NCI-H2081 (cell line): ENCODE data around the gene SEMA3B.
A peak's percentile ranks its signal among the peaks of the same experiment; 100 is the strongest.
"Not testable (repeated sequence)": the region's sequence is repeated elsewhere in the genome, so short reads cannot be mapped to it uniquely, and the experiment has no call there.

Experiments
- DNase-seq, 2 experiments: peaks; one replicate each; lab custom pipeline; 2025; lab: John Stamatoyannopoulos, UW

SEMA3B gene

GRCh38 chr3:50258979-50259378 is 10.0 kb upstream of the SEMA3B start:
- DNase-seq: no peak

GRCh38 chr3:50259432-50260026 is 9.4 kb upstream of the SEMA3B start:
- DNase-seq: no peak

GRCh38 chr3:50260027-50260941 is 8.7 kb upstream of the SEMA3B start:
- DNase-seq: peak; percentile 75 to 77

- no peak for DNase-seq
These were observed 8.0 kb upstream of the SEMA3B start for GRCh38 chr3:50260942-50261441.

- DNase-seq: no peak
These were observed 7.4 kb upstream of the SEMA3B start for GRCh38 chr3:50261505-50261904.

- DNase-seq: not testable (repeated sequence)
These were observed 6.7 kb upstream of the SEMA3B start for GRCh38 chr3:50262200-50262599.

- no peak for DNase-seq
These were observed 6.2 kb upstream of the SEMA3B start for GRCh38 chr3:50262778-50263177.

GRCh38 chr3:50263478-50264382 is 5.2 kb upstream of the SEMA3B start:
- no peak for DNase-seq

GRCh38 chr3:50264383-50264963 is 4.5 kb upstream of the SEMA3B start:
- DNase-seq: no peak

GRCh38 chr3:50264964-50265485 is 3.9 kb upstream of the SEMA3B start:
- no peak for DNase-seq

GRCh38 chr3:50265571-50265970 is 3.4 kb upstream of the SEMA3B start:
- DNase-seq: no peak

- no peak for DNase-seq
These were observed 2.9 kb upstream of the SEMA3B start for GRCh38 chr3:50266017-50266416.

GRCh38 chr3:50266836-50267235 is 2.1 kb upstream of the SEMA3B start:
- no peak for DNase-seq

GRCh38 chr3:50267280-50267913 is 1.6 kb upstream of the SEMA3B start:
- no peak for DNase-seq

- DNase-seq: no peak
These were observed 671 bp upstream of the SEMA3B start for GRCh38 chr3:50268276-50268675.

GRCh38 chr3:50269460-50269859 is 513 bp downstream of the SEMA3B start:
- no peak for DNase-seq

- DNase-seq: no peak
These were observed 1.0 kb downstream of the SEMA3B start for GRCh38 chr3:50269977-50270413.

- DNase-seq: no peak
These were observed 1.7 kb downstream of the SEMA3B start for GRCh38 chr3:50270422-50271224.

- DNase-seq: no peak
These were observed 2.5 kb downstream of the SEMA3B start for GRCh38 chr3:50271314-50271936.

GRCh38 chr3:50272538-50272910 is 3.6 kb downstream of the SEMA3B start:
- DNase-seq: not testable (repeated sequence)
